HEK293T (cell line): Measurements from ENCODE around the gene ITGB3.

ENCODE experiments used
- ARNT ChIP-seq: fragments of 450-650 bp; IDR thresholded peaks from 2 replicates; pipeline ENCODE4 v1.6.1; 2017; ENCODE audit warnings: mild to moderate bottlenecking
- FOXK2 ChIP-seq: fragments of 450-650 bp; IDR thresholded peaks from 2 replicates; pipeline ENCODE4 v1.6.1; 2016; ENCODE audit warnings: mild to moderate bottlenecking
- FOXM1 ChIP-seq: fragments of 450-650 bp; IDR thresholded peaks from 2 replicates; pipeline ENCODE4 v1.6.1; 2017; ENCODE audit warnings: mild to moderate bottlenecking, borderline replicate concordance
- HDGF ChIP-seq: fragments of 450-650 bp; IDR thresholded peaks from 2 replicates; pipeline ENCODE4 v1.6.1; 2017; ENCODE audit warnings: antibody characterized with exemption, borderline replicate concordance
- PKNOX1 ChIP-seq: fragments of 450-650 bp; IDR thresholded peaks from 2 replicates; pipeline ENCODE4 v1.6.1; 2016
- SP1 ChIP-seq: fragments of 450-650 bp; IDR thresholded peaks from 2 replicates; pipeline ENCODE4 v1.6.1; 2017
- SUZ12 ChIP-seq: fragments of 450-650 bp; IDR thresholded peaks from 2 replicates; pipeline ENCODE4 v1.6.1; 2016; ENCODE audit warnings: mild to moderate bottlenecking
- TARDBP ChIP-seq: fragments of 450-650 bp; IDR thresholded peaks from 2 replicates; pipeline ENCODE4 v1.6.1; 2016
- ZNF384 ChIP-seq: fragments of 450-650 bp; IDR thresholded peaks from 2 replicates; pipeline ENCODE4 v1.6.1; 2016

- TF ChIP-seq PKNOX1 = no peak
- TF ChIP-seq SUZ12 = no peak
- TF ChIP-seq TARDBP = no peak
- TF ChIP-seq FOXM1 = no peak
- no peak for TF ChIP-seq SP1
- no peak for TF ChIP-seq ZNF384
- TF ChIP-seq ARNT = no peak
- no peak for TF ChIP-seq FOXK2
- no peak for TF ChIP-seq HDGF
Measured at GRCh38 chr17:47311420-47311819, 57.8 kb downstream of the ITGB3 start.
